Measurements from ENCODE around the gene SPECC1. TPM values are rescaled to one million over a fixed set of nuclear protein-coding genes. Genes with fewer than 3 reads are reported as not detected.

SPECC1 gene
- total and polyA plus RNA-seq, 10 of the 15 experiments (the other 5 are each of a cell fraction or from before 2014, with no cell fraction given), result 6.4 to 40.6 (median 23.9) TPM

DNA sequence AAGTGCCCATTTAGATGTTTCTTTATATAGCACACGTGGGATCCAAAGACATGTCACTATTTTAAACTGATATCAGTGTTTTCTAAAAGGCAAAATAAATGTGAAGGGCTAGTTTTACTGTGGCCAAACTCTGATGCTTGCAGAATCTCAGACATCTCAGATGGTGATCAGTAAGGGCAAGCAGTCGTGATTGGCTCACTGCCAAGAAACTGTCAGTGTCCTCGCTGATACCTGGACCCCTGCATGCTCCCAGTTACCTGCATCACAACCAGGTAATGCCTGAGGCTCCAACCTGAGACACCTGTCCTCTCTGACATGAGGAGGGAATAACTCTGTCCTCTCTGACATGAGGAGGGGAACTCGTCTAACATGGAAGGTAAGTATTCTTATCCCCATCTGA, 114.0 kb downstream of the SPECC1 start:
- intact Hi-C loops (cut with micrococcal nuclease; ENCODE audit: unreplicated experiment), result no loop called here
- no peaks in the 10 kb centered on the region for H3K79me2 ChIP-seq (ENCODE audit: control insufficient read depth, insufficient read depth, low read length)
- H4K20me1 ChIP-seq (ENCODE audit: control insufficient read depth, insufficient read depth), result no peaks in the 10 kb centered on the region
- TF ChIP-seq RAD21 (IDR thresholded peaks at IDR 0.05; ENCODE audit: insufficient read depth, low read depth, low read length) (no peak), CEBPB (IDR thresholded peaks at IDR 0.05; ENCODE audit: borderline replicate concordance in 1 of 2, low read depth in 2 of 2, low read length in 2 of 2) (no peak), MTA3 (IDR thresholded peaks at IDR 0.05; ENCODE audit: borderline replicate concordance, low read length) (no peak), ESRRA (IDR thresholded peaks at IDR 0.05; ENCODE audit: low read length) (no peak), NR2F1 (conservative IDR thresholded peaks at IDR 0.05) (no peak), NBN (IDR thresholded peaks at IDR 0.05) (no peak), YBX1 (IDR thresholded peaks at IDR 0.05) (no peak), SMC3 (IDR thresholded peaks at IDR 0.05; ENCODE audit: borderline replicate concordance, low read length) (no peak), IRF4 (IDR thresholded peaks at IDR 0.05; ENCODE audit: low read depth, low read length) (no peak), SUZ12 (IDR thresholded peaks at IDR 0.05; ENCODE audit: unreplicated experiment) (no peak), MEF2B (IDR thresholded peaks at IDR 0.05; ENCODE audit: partially characterized antibody, poor library complexity, severe bottlenecking) (no peak), ETV6 (conservative IDR thresholded peaks at IDR 0.05 in 1 of 2, IDR thresholded peaks at IDR 0.05 in 1 of 2; ENCODE audit: borderline replicate concordance in 1 of 2, low read depth in 1 of 2) (no peak)
- TF ChIP-seq, protein P1, sequence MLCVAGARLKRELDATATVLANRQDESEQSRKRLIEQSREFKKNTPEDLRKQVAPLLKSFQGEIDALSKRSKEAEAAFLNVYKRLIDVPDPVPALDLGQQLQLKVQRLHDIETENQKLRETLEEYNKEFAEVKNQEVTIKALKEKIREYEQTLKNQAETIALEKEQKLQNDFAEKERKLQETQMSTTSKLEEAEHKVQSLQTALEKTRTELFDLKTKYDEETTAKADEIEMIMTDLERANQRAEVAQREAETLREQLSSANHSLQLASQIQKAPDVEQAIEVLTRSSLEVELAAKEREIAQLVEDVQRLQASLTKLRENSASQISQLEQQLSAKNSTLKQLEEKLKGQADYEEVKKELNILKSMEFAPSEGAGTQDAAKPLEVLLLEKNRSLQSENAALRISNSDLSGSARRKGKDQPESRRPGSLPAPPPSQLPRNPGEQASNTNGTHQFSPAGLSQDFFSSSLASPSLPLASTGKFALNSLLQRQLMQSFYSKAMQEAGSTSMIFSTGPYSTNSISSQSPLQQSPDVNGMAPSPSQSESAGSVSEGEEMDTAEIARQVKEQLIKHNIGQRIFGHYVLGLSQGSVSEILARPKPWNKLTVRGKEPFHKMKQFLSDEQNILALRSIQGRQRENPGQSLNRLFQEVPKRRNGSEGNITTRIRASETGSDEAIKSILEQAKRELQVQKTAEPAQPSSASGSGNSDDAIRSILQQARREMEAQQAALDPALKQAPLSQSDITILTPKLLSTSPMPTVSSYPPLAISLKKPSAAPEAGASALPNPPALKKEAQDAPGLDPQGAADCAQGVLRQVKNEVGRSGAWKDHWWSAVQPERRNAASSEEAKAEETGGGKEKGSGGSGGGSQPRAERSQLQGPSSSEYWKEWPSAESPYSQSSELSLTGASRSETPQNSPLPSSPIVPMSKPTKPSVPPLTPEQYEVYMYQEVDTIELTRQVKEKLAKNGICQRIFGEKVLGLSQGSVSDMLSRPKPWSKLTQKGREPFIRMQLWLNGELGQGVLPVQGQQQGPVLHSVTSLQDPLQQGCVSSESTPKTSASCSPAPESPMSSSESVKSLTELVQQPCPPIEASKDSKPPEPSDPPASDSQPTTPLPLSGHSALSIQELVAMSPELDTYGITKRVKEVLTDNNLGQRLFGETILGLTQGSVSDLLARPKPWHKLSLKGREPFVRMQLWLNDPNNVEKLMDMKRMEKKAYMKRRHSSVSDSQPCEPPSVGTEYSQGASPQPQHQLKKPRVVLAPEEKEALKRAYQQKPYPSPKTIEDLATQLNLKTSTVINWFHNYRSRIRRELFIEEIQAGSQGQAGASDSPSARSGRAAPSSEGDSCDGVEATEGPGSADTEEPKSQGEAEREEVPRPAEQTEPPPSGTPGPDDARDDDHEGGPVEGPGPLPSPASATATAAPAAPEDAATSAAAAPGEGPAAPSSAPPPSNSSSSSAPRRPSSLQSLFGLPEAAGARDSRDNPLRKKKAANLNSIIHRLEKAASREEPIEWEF (IDR thresholded peaks at IDR 0.05; ENCODE audit: insufficient replicate concordance, low read depth, low read length), result no peak
- H3K27ac ChIP-seq (ENCODE audit: control insufficient read depth, insufficient read depth), result no peak overlapping the region
- BruUV-seq (replicated peaks), result no TSS peak
- DNase-seq (ENCODE audit: low read depth, low spot score), result no peak
- H2AFZ ChIP-seq (ENCODE audit: control insufficient read depth, low read depth, low read length), result no peak overlapping the region
- no peak overlapping the region for H3K9ac ChIP-seq (ENCODE audit: control insufficient read depth, insufficient read depth, low read length)
- no peak for FAIRE-seq
- CTCF ChIA-PET, result interaction anchor here (1.8 kb wide), 1 partner anchor 130 kb away, joined by 6 read pairs; no protein-coding TSS in a partner anchor
- H3K4me1 ChIP-seq (ENCODE audit: control insufficient read depth, insufficient read depth, low read length), result no peaks in the 10 kb centered on the region
- SMC1A ChIA-PET (ENCODE audit: uncharacterized antibody, unreplicated experiment), result no interaction called here
- no peak overlapping the region for H3K4me3 ChIP-seq
- no peak for ATAC-seq
- no peaks in the 10 kb centered on the region for H3K27me3 ChIP-seq (replicated peaks in 1 of 2; ENCODE audit: control insufficient read depth in 2 of 2, insufficient read depth in 2 of 2, low read length in 1 of 2)
- RAD21 ChIA-PET (ENCODE audit: unreplicated experiment), result no interaction called here
- in situ Hi-C loops (cut with MboI), result no loop called here
- H3K9me3 ChIP-seq (replicated peaks; ENCODE audit: control insufficient read depth, insufficient read depth, low read length), result no peaks in the 10 kb centered on the region
- POLR2A ChIA-PET, result no interaction called here
- 46% methylated on average over 4 of the region's 4 CpGs for WGBS (ENCODE audit: insufficient coverage, insufficient replicate concordance, low lambda C conversion rate, missing lambda C conversion rate)
- no peak overlapping the region for H3K4me2 ChIP-seq (ENCODE audit: control insufficient read depth, insufficient read depth)
- no peaks in the 10 kb centered on the region for H3K36me3 ChIP-seq (ENCODE audit: control insufficient read depth in 2 of 2, insufficient read depth in 2 of 2, low read length in 1 of 2)
